ENCODE results near the gene TTLL11.

The TTLL11 gene

DNA sequence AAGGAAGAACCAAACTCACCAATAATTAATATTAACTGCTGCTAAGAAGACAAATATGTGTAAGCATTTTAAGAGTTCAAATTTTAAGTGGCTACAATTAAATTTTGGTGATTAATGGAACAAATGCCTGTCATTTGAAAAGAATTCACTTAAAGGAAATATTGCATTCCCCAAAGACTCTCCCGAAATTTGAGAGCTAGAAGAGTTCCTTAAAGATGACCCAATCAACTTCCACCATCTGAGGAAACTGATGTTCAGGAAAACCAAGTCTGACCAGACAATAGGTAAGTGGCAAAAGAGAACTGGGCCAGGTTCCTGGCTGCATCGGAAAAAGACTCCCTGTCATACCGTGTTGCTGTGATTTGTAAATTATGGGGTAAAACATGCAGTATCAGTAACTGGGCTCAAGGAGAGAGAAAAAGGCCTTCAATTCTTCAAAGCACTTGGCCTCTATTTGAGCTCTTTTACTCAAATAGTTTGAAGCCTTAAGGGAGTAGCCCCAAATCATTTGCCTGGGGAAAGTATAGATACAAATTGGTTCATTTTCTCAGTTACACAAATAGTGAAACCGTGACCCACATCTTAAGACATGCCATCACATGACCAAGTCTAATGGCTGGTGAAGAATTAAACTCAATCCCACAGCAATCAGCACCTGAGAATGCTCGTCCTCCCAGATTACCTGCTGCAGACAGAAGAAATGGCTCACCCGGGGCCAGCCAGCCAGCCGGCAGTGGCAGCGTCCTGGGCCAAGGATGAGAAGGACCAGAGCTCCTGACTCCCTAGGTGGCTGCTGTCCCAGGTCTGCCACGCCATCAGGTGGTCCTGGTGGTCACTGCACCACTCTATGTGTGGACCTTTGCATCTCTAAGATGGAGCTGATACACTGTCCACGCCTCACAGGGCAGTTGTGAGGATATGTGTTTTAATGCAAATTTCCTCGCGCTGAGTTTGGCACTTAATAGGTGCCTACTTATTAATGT is 162.9 kb downstream of the TTLL11 start:
- H3K4me3 ChIP-seq (ENCODE audit: low read length in 2 of 2): no peak overlapping the region
- H3K9ac ChIP-seq (ENCODE audit: low read depth in 1 of 2, low read length in 2 of 2): no peak overlapping the region

DNA sequence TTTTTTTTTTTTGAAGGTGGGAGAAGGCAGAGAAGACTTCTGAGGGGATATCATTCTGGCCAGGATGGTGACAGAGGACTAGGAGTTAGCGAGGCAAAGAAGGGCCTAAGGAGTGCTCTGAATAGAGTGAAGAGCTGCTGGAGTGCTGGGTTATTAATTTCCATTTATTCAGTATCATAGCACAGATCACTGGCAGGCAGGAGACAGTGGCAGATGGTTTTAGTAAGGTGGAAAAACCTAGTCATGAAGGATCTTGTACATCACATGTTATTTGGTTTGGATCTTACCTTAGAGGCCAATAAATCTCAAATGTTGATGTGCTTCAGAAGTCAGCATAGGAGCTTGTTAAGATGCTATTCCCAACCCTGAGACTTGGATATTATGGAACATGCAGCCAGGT is 165.5 kb downstream of the TTLL11 start:
- no peaks in the 10 kb centered on the region for H3K9me3 ChIP-seq (ENCODE audit: control insufficient read depth in 2 of 2, low read length in 2 of 2)
- H3K4me3 ChIP-seq (ENCODE audit: low read length in 2 of 2): no peak overlapping the region
- H3K4me1 ChIP-seq (ENCODE audit: control insufficient read depth in 2 of 2, insufficient read depth in 2 of 2, low read length in 2 of 2): no peaks in the 10 kb centered on the region
- H3K27ac ChIP-seq (ENCODE audit: low read depth in 2 of 2, low read length in 2 of 2): no peak overlapping the region
- no peak overlapping the region for H3K9ac ChIP-seq (ENCODE audit: low read depth in 1 of 2, low read length in 2 of 2)
- H3K36me3 ChIP-seq (ENCODE audit: control insufficient read depth in 2 of 2, insufficient read depth in 2 of 2, low read length in 2 of 2): no peaks in the 10 kb centered on the region
- H3K27me3 ChIP-seq (ENCODE audit: control insufficient read depth in 2 of 2, insufficient read depth in 2 of 2, low read length in 2 of 2): no peaks in the 10 kb centered on the region

More for the DNA sequence above, 162.9 kb downstream of the TTLL11 start:
- H3K36me3 ChIP-seq (ENCODE audit: control insufficient read depth in 2 of 2, insufficient read depth in 2 of 2, low read length in 2 of 2): no peaks in the 10 kb centered on the region
- no peaks in the 10 kb centered on the region for H3K27me3 ChIP-seq (ENCODE audit: control insufficient read depth in 2 of 2, insufficient read depth in 2 of 2, low read length in 2 of 2)
- H3K9me3 ChIP-seq (ENCODE audit: control insufficient read depth in 2 of 2, low read length in 2 of 2): no peaks in the 10 kb centered on the region
- no peaks in the 10 kb centered on the region for H3K4me1 ChIP-seq (ENCODE audit: control insufficient read depth in 2 of 2, insufficient read depth in 2 of 2, low read length in 2 of 2)
- H3K27ac ChIP-seq (ENCODE audit: low read depth in 2 of 2, low read length in 2 of 2): no peak overlapping the region

DNA sequence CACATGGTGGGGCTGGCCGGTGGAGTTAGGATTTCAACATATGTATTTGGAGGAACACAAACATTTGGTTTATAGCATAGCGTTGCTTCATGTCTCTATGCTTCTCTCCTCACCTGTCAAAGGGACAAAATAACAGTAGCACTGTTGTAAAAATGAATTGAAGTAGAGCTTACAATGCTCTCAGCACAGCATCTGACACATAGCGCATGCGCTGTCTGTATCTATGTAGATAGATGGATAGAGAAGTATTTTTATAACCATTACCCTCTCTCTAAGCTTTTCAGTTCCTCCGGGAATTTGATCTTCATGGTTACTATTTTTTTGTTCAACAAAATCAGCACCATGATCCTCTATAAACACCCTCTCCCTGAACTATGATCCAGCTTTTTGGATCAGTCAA is 166.0 kb downstream of the TTLL11 start:
- Histone ChIP-seq H3K4me1 (ENCODE audit: control insufficient read depth in 2 of 2, insufficient read depth in 2 of 2, low read length in 2 of 2) (no peaks in the 10 kb centered on the region), H3K4me3 (ENCODE audit: low read length in 2 of 2) (no peak overlapping the region), H3K27ac (ENCODE audit: low read depth in 2 of 2, low read length in 2 of 2) (no peak overlapping the region), H3K9ac (ENCODE audit: low read depth in 1 of 2, low read length in 2 of 2) (no peak overlapping the region), H3K9me3 (ENCODE audit: control insufficient read depth in 2 of 2, low read length in 2 of 2) (no peaks in the 10 kb centered on the region), H3K36me3 (ENCODE audit: control insufficient read depth in 2 of 2, insufficient read depth in 2 of 2, low read length in 2 of 2) (no peaks in the 10 kb centered on the region), H3K27me3 (ENCODE audit: control insufficient read depth in 2 of 2, insufficient read depth in 2 of 2, low read length in 2 of 2) (no peaks in the 10 kb centered on the region)

DNA sequence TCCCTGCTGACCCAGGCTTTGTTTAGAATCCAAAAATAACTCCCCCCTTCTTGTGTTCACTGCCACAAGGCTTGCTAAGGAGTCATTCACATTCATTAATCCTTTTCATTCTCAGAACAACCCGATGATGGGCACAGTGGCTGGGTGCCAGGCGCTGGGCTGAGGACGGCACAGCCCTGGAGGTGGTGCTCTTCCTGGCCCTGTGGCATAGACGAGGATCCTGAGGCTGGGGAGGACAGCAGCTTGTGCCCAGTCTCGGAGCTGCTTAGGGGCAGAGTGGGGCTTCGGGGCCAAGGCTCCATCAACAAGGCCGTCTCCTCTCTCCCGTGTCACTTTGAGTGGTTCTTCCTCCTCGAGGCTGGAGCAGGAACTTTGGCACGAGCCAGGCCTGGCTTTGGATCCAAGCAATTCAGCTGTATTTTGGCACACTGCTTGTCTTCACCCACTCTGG is 166.7 kb downstream of the TTLL11 start:
- Histone ChIP-seq H3K27ac (ENCODE audit: low read depth in 2 of 2, low read length in 2 of 2) (no peak overlapping the region), H3K27me3 (ENCODE audit: control insufficient read depth in 2 of 2, insufficient read depth in 2 of 2, low read length in 2 of 2) (no peaks in the 10 kb centered on the region), H3K36me3 (ENCODE audit: control insufficient read depth in 2 of 2, insufficient read depth in 2 of 2, low read length in 2 of 2) (no peaks in the 10 kb centered on the region), H3K9ac (ENCODE audit: low read depth in 1 of 2, low read length in 2 of 2) (no peak overlapping the region), H3K4me1 (ENCODE audit: control insufficient read depth in 2 of 2, insufficient read depth in 2 of 2, low read length in 2 of 2) (no peaks in the 10 kb centered on the region), H3K9me3 (ENCODE audit: control insufficient read depth in 2 of 2, low read length in 2 of 2) (no peaks in the 10 kb centered on the region), H3K4me3 (ENCODE audit: low read length in 2 of 2) (no peak overlapping the region)

DNA sequence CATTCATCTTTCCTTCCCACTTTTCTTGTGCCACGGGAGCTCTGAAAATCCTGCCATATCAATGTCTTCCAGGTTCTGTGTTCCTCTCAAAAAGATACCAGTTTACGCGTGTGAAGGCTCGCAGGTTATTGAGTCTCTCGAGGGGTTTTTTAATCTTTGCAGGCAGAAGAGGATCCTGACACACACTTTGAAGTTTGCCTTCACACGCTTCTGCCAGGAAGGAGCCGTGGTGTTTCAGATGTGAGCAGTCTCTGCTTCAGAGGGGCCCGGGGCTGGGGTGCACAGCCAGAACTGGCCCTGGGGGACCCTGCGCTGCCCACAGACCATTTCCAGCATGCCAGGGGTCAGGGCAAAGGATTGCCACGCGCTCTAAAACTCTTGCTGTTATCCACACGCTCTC is 167.2 kb downstream of the TTLL11 start:
- Histone ChIP-seq H3K9ac (ENCODE audit: low read depth in 1 of 2, low read length in 2 of 2) (no peak overlapping the region), H3K27ac (ENCODE audit: low read depth in 2 of 2, low read length in 2 of 2) (no peak overlapping the region), H3K4me1 (ENCODE audit: control insufficient read depth in 2 of 2, insufficient read depth in 2 of 2, low read length in 2 of 2) (no peaks in the 10 kb centered on the region), H3K9me3 (ENCODE audit: control insufficient read depth in 2 of 2, low read length in 2 of 2) (no peaks in the 10 kb centered on the region), H3K4me3 (ENCODE audit: low read length in 2 of 2) (no peak overlapping the region), H3K27me3 (ENCODE audit: control insufficient read depth in 2 of 2, insufficient read depth in 2 of 2, low read length in 2 of 2) (no peaks in the 10 kb centered on the region), H3K36me3 (ENCODE audit: control insufficient read depth in 2 of 2, insufficient read depth in 2 of 2, low read length in 2 of 2) (no peaks in the 10 kb centered on the region)

DNA sequence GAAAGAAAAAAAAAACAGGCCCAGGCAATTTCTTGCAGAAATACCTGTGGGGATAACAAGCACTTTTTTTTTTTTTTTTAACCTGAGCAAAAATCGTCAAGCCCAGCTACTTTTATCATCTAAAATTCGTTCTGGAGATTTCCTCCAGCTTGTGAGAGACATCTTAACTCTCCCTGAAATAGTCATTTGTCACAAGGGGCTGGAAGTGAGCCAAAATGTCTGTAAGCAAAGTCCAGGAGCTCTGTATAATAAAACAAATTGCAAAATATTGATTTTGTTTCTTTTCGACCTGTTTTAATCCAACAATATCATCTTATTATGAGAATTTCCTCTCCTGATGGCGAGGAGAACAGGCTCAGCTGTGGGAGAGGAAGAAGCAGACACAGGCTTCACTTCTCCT is 168.4 kb downstream of the TTLL11 start:
- no peaks in the 10 kb centered on the region for H3K27me3 ChIP-seq (ENCODE audit: control insufficient read depth in 2 of 2, insufficient read depth in 2 of 2, low read length in 2 of 2)
- no peaks in the 10 kb centered on the region for H3K9me3 ChIP-seq (ENCODE audit: control insufficient read depth in 2 of 2, low read length in 2 of 2)
- no peaks in the 10 kb centered on the region for H3K4me1 ChIP-seq (ENCODE audit: control insufficient read depth in 2 of 2, insufficient read depth in 2 of 2, low read length in 2 of 2)
- no peaks in the 10 kb centered on the region for H3K36me3 ChIP-seq (ENCODE audit: control insufficient read depth in 2 of 2, insufficient read depth in 2 of 2, low read length in 2 of 2)
- no peak overlapping the region for H3K27ac ChIP-seq (ENCODE audit: low read depth in 2 of 2, low read length in 2 of 2)
- H3K4me3 ChIP-seq (ENCODE audit: low read length in 2 of 2): no peak overlapping the region
- H3K9ac ChIP-seq (ENCODE audit: low read depth in 1 of 2, low read length in 2 of 2): no peak overlapping the region

DNA sequence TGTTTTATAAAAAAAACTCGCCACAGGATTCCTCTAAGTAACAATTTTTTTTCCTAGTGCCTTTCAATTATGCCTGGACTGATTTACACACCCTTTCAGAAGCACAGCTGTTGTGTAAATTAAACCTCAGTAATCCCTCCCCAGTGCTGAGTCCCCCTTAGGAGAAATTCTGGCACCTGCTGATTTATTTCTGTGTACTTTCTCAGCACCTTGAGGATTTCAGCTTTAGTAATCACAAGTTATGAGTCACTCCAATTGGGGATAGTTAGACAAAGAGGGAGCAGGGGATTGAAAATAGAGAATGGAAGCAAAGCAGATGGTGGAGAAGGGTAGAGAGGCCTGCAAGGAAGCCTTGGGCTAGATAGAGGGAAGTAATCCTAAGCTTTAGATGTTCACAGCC is 171.7 kb downstream of the TTLL11 start:
- Histone ChIP-seq H3K4me3 (ENCODE audit: low read length in 2 of 2) (no peak overlapping the region), H3K27ac (ENCODE audit: low read depth in 2 of 2, low read length in 2 of 2) (no peak overlapping the region)

DNA sequence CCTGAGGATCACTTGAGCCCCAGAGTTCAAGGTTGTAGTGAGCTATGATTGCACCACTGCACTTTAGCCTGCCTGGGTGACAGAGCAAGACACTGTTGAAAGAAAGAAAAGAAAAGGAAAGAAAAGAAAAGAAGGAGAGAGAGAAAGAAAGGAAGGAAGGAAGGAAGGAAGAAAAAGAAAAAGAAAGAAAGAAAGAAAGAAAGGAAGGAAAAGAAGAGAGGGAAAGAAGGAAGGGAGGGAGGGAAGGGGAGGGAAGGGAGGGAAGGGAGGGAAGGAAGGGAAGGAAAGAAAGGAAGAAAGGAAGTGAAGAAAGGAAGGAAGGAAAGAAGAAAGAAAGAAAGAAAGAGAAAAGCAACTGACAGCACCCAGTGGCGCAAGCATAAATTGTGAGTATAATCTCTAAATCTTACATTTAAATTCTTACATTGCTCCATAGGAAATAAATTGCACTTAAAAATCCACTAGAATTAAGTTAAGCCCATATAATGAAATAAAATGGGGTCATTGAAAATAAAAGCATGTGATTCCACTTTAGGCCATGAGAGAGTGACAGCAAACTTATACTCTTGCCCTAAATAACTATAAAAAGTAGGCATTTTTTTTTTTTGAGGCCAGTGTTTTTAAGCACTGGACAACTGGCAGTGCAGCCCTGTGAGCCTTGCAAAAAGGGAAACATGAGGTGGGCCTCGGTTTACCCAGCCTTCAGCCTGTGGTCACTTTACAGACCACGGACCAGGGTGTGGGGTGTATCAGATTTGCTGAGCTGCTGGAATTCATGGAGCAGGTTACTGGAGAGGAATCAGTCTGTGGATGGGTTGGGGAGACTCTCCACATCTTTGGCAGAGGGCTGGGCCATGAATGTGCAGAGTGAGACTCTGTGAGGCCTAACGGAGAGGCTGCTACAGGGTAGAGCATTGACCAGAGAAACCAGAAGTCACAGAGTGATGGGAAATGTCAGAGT is 175.5 kb downstream of the TTLL11 start:
- Histone ChIP-seq H3K36me3 (ENCODE audit: control insufficient read depth in 2 of 2, insufficient read depth in 2 of 2, low read length in 2 of 2) (no peaks in the 10 kb centered on the region), H3K9me3 (ENCODE audit: control insufficient read depth in 2 of 2, low read length in 2 of 2) (no peaks in the 10 kb centered on the region), H3K4me3 (ENCODE audit: low read length in 2 of 2) (no peak overlapping the region), H3K27me3 (ENCODE audit: control insufficient read depth in 2 of 2, insufficient read depth in 2 of 2, low read length in 2 of 2) (no peaks in the 10 kb centered on the region), H3K27ac (ENCODE audit: low read depth in 2 of 2, low read length in 2 of 2) (no peak overlapping the region), H3K9ac (ENCODE audit: low read depth in 1 of 2, low read length in 2 of 2) (no peak overlapping the region), H3K4me1 (ENCODE audit: control insufficient read depth in 2 of 2, insufficient read depth in 2 of 2, low read length in 2 of 2) (peaks cover 6 to 20% of the 10 kb centered on the region in 2 donors)

More for the DNA sequence above, 171.7 kb downstream of the TTLL11 start:
- H3K9me3 ChIP-seq (ENCODE audit: control insufficient read depth in 2 of 2, low read length in 2 of 2): no peaks in the 10 kb centered on the region
- H3K27me3 ChIP-seq (ENCODE audit: control insufficient read depth in 2 of 2, insufficient read depth in 2 of 2, low read length in 2 of 2): no peaks in the 10 kb centered on the region
- no peaks in the 10 kb centered on the region for H3K36me3 ChIP-seq (ENCODE audit: control insufficient read depth in 2 of 2, insufficient read depth in 2 of 2, low read length in 2 of 2)
- H3K9ac ChIP-seq (ENCODE audit: low read depth in 1 of 2, low read length in 2 of 2): no peak overlapping the region
- H3K4me1 ChIP-seq (ENCODE audit: control insufficient read depth in 2 of 2, insufficient read depth in 2 of 2, low read length in 2 of 2): no peaks in the 10 kb centered on the region

DNA sequence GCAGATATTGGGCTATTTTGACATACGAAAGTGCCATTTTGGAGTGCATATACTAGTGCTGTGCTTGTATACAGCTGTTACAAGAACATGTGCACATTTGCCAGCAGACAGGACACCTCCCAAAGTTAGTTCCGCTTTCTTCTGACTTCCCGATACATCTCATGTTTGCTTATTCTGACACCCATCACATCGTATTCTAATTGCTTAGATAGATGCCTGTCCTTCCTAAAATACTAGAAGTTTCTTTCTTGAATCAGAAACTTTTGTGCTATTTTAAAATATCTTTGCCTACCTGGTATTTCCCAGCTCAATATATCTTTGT is 177.8 kb downstream of the TTLL11 start:
- no peak overlapping the region for H3K4me3 ChIP-seq (ENCODE audit: low read length in 2 of 2)
- H3K9ac ChIP-seq (ENCODE audit: low read depth in 1 of 2, low read length in 2 of 2): no peak overlapping the region
- no peaks in the 10 kb centered on the region for H3K36me3 ChIP-seq (ENCODE audit: control insufficient read depth in 2 of 2, insufficient read depth in 2 of 2, low read length in 2 of 2)
- no peaks in the 10 kb centered on the region for H3K27me3 ChIP-seq (ENCODE audit: control insufficient read depth in 2 of 2, insufficient read depth in 2 of 2, low read length in 2 of 2)
- H3K27ac ChIP-seq (ENCODE audit: low read depth in 2 of 2, low read length in 2 of 2): no peak overlapping the region
- H3K9me3 ChIP-seq (ENCODE audit: control insufficient read depth in 2 of 2, low read length in 2 of 2): no peaks in the 10 kb centered on the region
- H3K4me1 ChIP-seq (ENCODE audit: control insufficient read depth in 2 of 2, insufficient read depth in 2 of 2, low read length in 2 of 2): peaks cover 6 to 20% of the 10 kb centered on the region in 2 donors

Measured in mucosa of rectum (tissue), 2 donors.